ENCODE data around the gene ZNF512B.

GRCh38 chr20:63962426-63963347 is 7.0 kb downstream of the ZNF512B start:
- no peak for TF ChIP-seq CTCF (IDR thresholded peaks at IDR 0.05)
- no peak for TF ChIP-seq ZFX (IDR thresholded peaks at IDR 0.05; ENCODE audit: borderline replicate concordance)
